SK-N-MC (cell line): Measurements from ENCODE around the gene AGR3.

Source experiments
- EZH2 ChIP-seq: fragments of 200-600 bp; sonication (generic); IDR thresholded peaks from one replicate; pipeline ENCODE4 v1.6.1; 2017; ENCODE audit warnings: antibody characterized with exemption
- FOXP2 ChIP-seq: optimal IDR thresholded peaks from 2 replicates; pipeline ENCODE3; 2011; ENCODE audit warnings: mild to moderate bottlenecking, moderate library complexity; ENCODE audit not compliant: insufficient read depth; ENCODE audit errors: extremely low read length, control extremely low read depth
- POLR2AphosphoS5 ChIP-seq: IDR thresholded peaks from 2 replicates; pipeline ENCODE4 v1.6.1; 2012; ENCODE audit warnings: mild to moderate bottlenecking, low read depth, low read length, borderline replicate concordance

GRCh38 chr7:16815001-16815400 is 66.8 kb downstream of the AGR3 start:
- TF ChIP-seq EZH2: no peak
- TF ChIP-seq FOXP2: no peak
- no peak for TF ChIP-seq POLR2AphosphoS5
